HEK293 (cell line): Measurements from ENCODE around the gene NRL.

Source experiments
- CTCF ChIA-PET: fragments of 350-600 bp; formaldehyde crosslinking; extraction: SDS; loops from one replicate; lab custom pipeline; 2021; ENCODE audit warnings: antibody characterized with exemption; lab: Yijun Ruan, JAX
- POLR2A ChIA-PET: fragments of 300-600 bp; formaldehyde crosslinking; extraction: SDS; loops from one replicate; lab custom pipeline; 2020; ENCODE audit warnings: antibody characterized with exemption, inconsistent platforms; lab: Yijun Ruan, JAX
- H3K27ac ChIP-seq: fragments of 200-500 bp; sonication (Bioruptor generic); 2 replicates; pipeline ENCODE4 v1.5.1; 2014; ENCODE audit warnings: low read depth, low read length, control low read depth, inconsistent platforms; ENCODE audit errors: extremely low read depth
- H3K36me3 ChIP-seq, 2 experiments: fragments of 200-500 bp in 1 of 2; sonication (Bioruptor generic) in 1 of 2; 1 replicate in 1 of 2; 2 replicates in 1 of 2; pipeline ENCODE4 v1.5.1; 2014 to 2017; ENCODE audit warnings: inconsistent platforms in 2 of 2, low read length in 2 of 2; ENCODE audit not compliant: control insufficient read depth in 2 of 2, insufficient read depth in 1 of 2
- H3K4me1 ChIP-seq: fragments of 200-500 bp; sonication (Bioruptor generic); 2 replicates; pipeline ENCODE4 v1.5.1; 2014; ENCODE audit warnings: mild to moderate bottlenecking, low read length, inconsistent platforms; ENCODE audit not compliant: control insufficient read depth, insufficient read depth
- H3K4me3 ChIP-seq: 2 replicates; pipeline ENCODE4 v1.5.1; 2011; ENCODE audit warnings: low read depth, mild to moderate bottlenecking, control low read depth, low read length, moderate library complexity
- H3K9me3 ChIP-seq: fragments of 200-500 bp; sonication (Bioruptor generic); 2 replicates; pipeline ENCODE4 v1.5.1; 2014; ENCODE audit warnings: low read depth, low read length, inconsistent platforms; ENCODE audit not compliant: control insufficient read depth, insufficient read depth
- KLF16 ChIP-seq: fragments of 450-650 bp; formaldehyde crosslinking; IDR thresholded peaks from 2 replicates; pipeline ENCODE4 v1.5.1; 2017; ENCODE audit warnings: missing biosample characterization, missing genetic modification characterization
- KLF17 ChIP-seq: fragments of 450-650 bp; formaldehyde crosslinking; IDR thresholded peaks from 2 replicates; pipeline ENCODE4 v1.5.1; 2016; ENCODE audit warnings: missing biosample characterization, missing genetic modification characterization
- KLF7 ChIP-seq: fragments of 450-650 bp; formaldehyde crosslinking; IDR thresholded peaks from 2 replicates; pipeline ENCODE4 v1.5.1; 2016; ENCODE audit warnings: missing biosample characterization, missing genetic modification characterization, borderline replicate concordance
- MZF1 ChIP-seq: fragments of 450-650 bp; formaldehyde crosslinking; IDR thresholded peaks from 2 replicates; pipeline ENCODE4 v1.5.1; 2017; ENCODE audit warnings: missing biosample characterization, missing genetic modification characterization, borderline replicate concordance
- OVOL3 ChIP-seq: fragments of 450-650 bp; formaldehyde crosslinking; IDR thresholded peaks from 2 replicates; pipeline ENCODE4 v1.5.1; 2016; ENCODE audit warnings: missing biosample characterization, missing genetic modification characterization
- SALL2 ChIP-seq: fragments of 450-650 bp; formaldehyde crosslinking; IDR thresholded peaks from 2 replicates; pipeline ENCODE4 v1.5.0; 2017; ENCODE audit warnings: missing biosample characterization, mild to moderate bottlenecking, missing genetic modification characterization, borderline replicate concordance
- WT1 ChIP-seq: fragments of 450-650 bp; formaldehyde crosslinking; IDR thresholded peaks from 2 replicates; pipeline ENCODE4 v1.5.1; 2016; ENCODE audit warnings: missing biosample characterization, missing genetic modification characterization
- YY2 ChIP-seq: fragments of 450-650 bp; formaldehyde crosslinking; IDR thresholded peaks from 2 replicates; pipeline ENCODE4 v1.5.1; 2016; ENCODE audit warnings: missing biosample characterization, missing genetic modification characterization
- ZBTB1 ChIP-seq: fragments of 450-650 bp; formaldehyde crosslinking; IDR thresholded peaks from 2 replicates; pipeline ENCODE4 v1.5.1; 2016; ENCODE audit warnings: missing biosample characterization, missing genetic modification characterization
- ZBTB11 ChIP-seq: fragments of 450-650 bp; formaldehyde crosslinking; conservative IDR thresholded peaks from 2 replicates; pipeline ENCODE4 v1.5.1; 2016; ENCODE audit warnings: low read depth, missing biosample characterization, missing genetic modification characterization
- ZBTB21 ChIP-seq: fragments of 450-650 bp; formaldehyde crosslinking; IDR thresholded peaks from 2 replicates; pipeline ENCODE4 v1.5.1; 2017; ENCODE audit warnings: missing biosample characterization, missing genetic modification characterization
- ZNF132 ChIP-seq: fragments of 450-650 bp; formaldehyde crosslinking; IDR thresholded peaks from 2 replicates; pipeline ENCODE4 v1.5.1; 2017; ENCODE audit warnings: missing biosample characterization, missing genetic modification characterization, borderline replicate concordance
- ZNF138 ChIP-seq: fragments of 450-650 bp; formaldehyde crosslinking; IDR thresholded peaks from 2 replicates; pipeline ENCODE4 v1.5.1; 2016; ENCODE audit warnings: missing biosample characterization, missing genetic modification characterization, borderline replicate concordance
- ZNF202 ChIP-seq: fragments of 450-650 bp; formaldehyde crosslinking; IDR thresholded peaks from 2 replicates; pipeline ENCODE4 v1.5.1; 2016; ENCODE audit warnings: missing biosample characterization, missing genetic modification characterization, borderline replicate concordance
- ZNF362 ChIP-seq: fragments of 450-650 bp; formaldehyde crosslinking; IDR thresholded peaks from 2 replicates; pipeline ENCODE4 v1.5.1; 2016; ENCODE audit warnings: missing biosample characterization, missing genetic modification characterization
- ZNF423 ChIP-seq: fragments of 450-650 bp; formaldehyde crosslinking; IDR thresholded peaks from 2 replicates; pipeline ENCODE4 v1.5.1; 2016; ENCODE audit warnings: missing biosample characterization, missing genetic modification characterization
- ZNF555 ChIP-seq: fragments of 450-650 bp; formaldehyde crosslinking; conservative IDR thresholded peaks from 2 replicates; pipeline ENCODE4 v1.5.1; 2017; ENCODE audit warnings: missing biosample characterization, mild to moderate bottlenecking, missing genetic modification characterization, inconsistent platforms
- ZNF561 ChIP-seq: fragments of 450-650 bp; IDR thresholded peaks from 2 replicates; pipeline ENCODE4 v1.5.1; 2018; ENCODE audit warnings: missing biosample characterization, missing genetic modification characterization, borderline replicate concordance
- ZNF610 ChIP-seq: fragments of 450-650 bp; formaldehyde crosslinking; IDR thresholded peaks from 2 replicates; pipeline ENCODE4 v1.5.1; 2016; ENCODE audit warnings: missing biosample characterization, missing genetic modification characterization, borderline replicate concordance
- ZNF645 ChIP-seq: fragments of 450-650 bp; formaldehyde crosslinking; IDR thresholded peaks from 2 replicates; pipeline ENCODE4; 2016; ENCODE audit warnings: missing biosample characterization, missing genetic modification characterization
- ZNF664 ChIP-seq: fragments of 450-650 bp; formaldehyde crosslinking; IDR thresholded peaks from 2 replicates; pipeline ENCODE4 v1.5.1; 2016; ENCODE audit warnings: missing biosample characterization, missing genetic modification characterization
- ZNF830 ChIP-seq: fragments of 450-650 bp; IDR thresholded peaks from 2 replicates; pipeline ENCODE4 v1.5.0; 2018; ENCODE audit warnings: missing biosample characterization, missing genetic modification characterization, low read depth, mild to moderate bottlenecking, moderate library complexity
- ZNF843 ChIP-seq: fragments of 450-650 bp; formaldehyde crosslinking; IDR thresholded peaks from 2 replicates; pipeline ENCODE4 v1.5.1; 2016; ENCODE audit warnings: missing biosample characterization, missing genetic modification characterization
- ZSCAN30 ChIP-seq: fragments of 450-650 bp; IDR thresholded peaks from 2 replicates; pipeline ENCODE4 v1.5.1; 2018; ENCODE audit warnings: missing biosample characterization, mild to moderate bottlenecking, missing genetic modification characterization, moderate library complexity

NRL gene

GRCh38 chr14:24084440-24084839 lies 30.3 kb downstream of the NRL start (continued):
- TF ChIP-seq KLF7 (no peak), ZBTB11 (tag by site-specific recombination) (no peak), ZNF202 (tag by site-specific recombination) (no peak), ZNF645 (tag by site-specific recombination) (no peak), MZF1 (no peak)
- TF ChIP-seq, all 188 proteins: peak for 0

GRCh38 chr14:24083462-24083861 lies 31.3 kb downstream of the NRL start:
- Histone ChIP-seq H3K4me3 (no peak overlapping the region), H3K9me3 (no peaks in the 10 kb centered on the region), H3K36me3 (no peaks in the 10 kb centered on the region), H3K4me1 (peaks cover 7% of the 10 kb centered on the region; the same call in 1 of the 2 replicates), H3K27ac (no peak overlapping the region)
- ChIA-PET CTCF (interaction anchor here (6.0 kb wide), 1 partner anchor 8 kb away, joined by 77 read pairs; the partner anchor contains the start of gene PCK2), POLR2A (interaction anchor here (1.3 kb wide), 1 partner anchor 31 kb away, joined by 3 read pairs; no protein-coding TSS in a partner anchor)
- no peak for TF ChIP-seq ZNF362 (tag by site-specific recombination)
- TF ChIP-seq ZNF423 (tag by site-specific recombination): no peak
- TF ChIP-seq ZNF843 (tag by site-specific recombination): no peak
- no peak for TF ChIP-seq SALL2
- TF ChIP-seq ZBTB21 (tag by site-specific recombination): no peak
- TF ChIP-seq ZNF138: no peak
- TF ChIP-seq ZNF561: no peak
- TF ChIP-seq ZBTB1: no peak
- TF ChIP-seq WT1: no peak

GRCh38 chr14:24082411-24083080 lies 32.2 kb downstream of the NRL start:
- TF ChIP-seq OVOL3 (tag by site-specific recombination): no peak
- no peak for TF ChIP-seq ZNF132 (tag by site-specific recombination)
- TF ChIP-seq KLF17 (tag by site-specific recombination): no peak
- no peak for TF ChIP-seq KLF16 (tag by site-specific recombination)
- TF ChIP-seq ZNF664: no peak
- TF ChIP-seq ZNF830 (tag by site-specific recombination): no peak
- TF ChIP-seq ZNF555 (tag by site-specific recombination): no peak
- no peak for TF ChIP-seq ZSCAN30 (tag by site-specific recombination)
- TF ChIP-seq ZNF610 (tag by site-specific recombination): no peak
- TF ChIP-seq YY2 (tag by site-specific recombination): no peak
- Histone ChIP-seq H3K4me3 (no peak overlapping the region), H3K4me1 (peaks cover 10% of the 10 kb centered on the region), H3K9me3 (no peaks in the 10 kb centered on the region), H3K36me3 (no peaks in the 10 kb centered on the region), H3K27ac (no peak overlapping the region)
- ChIA-PET CTCF (interaction anchor here (0.5 to 6.0 kb wide), 4 partner anchors 9 to 85 kb away, joined by 3 to 77 read pairs (median 18); partner anchors contain the start of gene PCK2), POLR2A (interaction anchor here (1.2 to 3.7 kb wide), 4 partner anchors 11 to 59 kb away, joined by 3 to 27 read pairs (median 4); partner anchors contain the start of genes EMC9 and PCK2)
